ENCODE measurements around the gene CUL4B.

GRCh38 chrX:120560842-120561633, at the start of gene CUL4B:
- TF ChIP-seq EZH2 (IDR thresholded peaks at IDR 0.05; ENCODE audit: low read depth, unreplicated experiment) = no peak
- TF ChIP-seq REST (IDR thresholded peaks at IDR 0.05; ENCODE audit: unreplicated experiment) = no peak
- TF ChIP-seq CTCF (conservative IDR thresholded peaks at IDR 0.05; ENCODE audit: low read depth in 2 of 2) = no peak
- no peak; the same call in 1 of the 2 replicates for TF ChIP-seq POLR2AphosphoS5 (IDR thresholded peaks at IDR 0.05; ENCODE audit: low read depth)
- TF ChIP-seq EZH2phosphoT487 (IDR thresholded peaks at IDR 0.05; ENCODE audit: unreplicated experiment) = no peak
- no peak for TF ChIP-seq JUNB (IDR thresholded peaks at IDR 0.05; ENCODE audit: unreplicated experiment)
- TF ChIP-seq ZNF114 (CRISPR knock-in tag; IDR thresholded peaks at IDR 0.05) = no peak
- no peak; the same call in 1 of the 2 replicates for TF ChIP-seq CREB1 (CRISPR knock-in tag; IDR thresholded peaks at IDR 0.05; ENCODE audit: low read depth)
- no peak for TF ChIP-seq ZNF462 (CRISPR knock-in tag; IDR thresholded peaks at IDR 0.05)
- no peak for TF ChIP-seq STAT1 (IDR thresholded peaks at IDR 0.05; ENCODE audit: unreplicated experiment)
- TF ChIP-seq ZNF331 (CRISPR knock-in tag; IDR thresholded peaks at IDR 0.05; ENCODE audit: low read depth) = no peak
- no peak for TF ChIP-seq ETS1 (IDR thresholded peaks at IDR 0.05)

Measured in GM23338 (cell line).